Hematopoietic multipotent progenitor cell treated with erythropoietin and hydrocortisone succinate and interleukin-3 and kit ligand, for 8 days (in vitro differentiated cells): Measurements from ENCODE around the gene NELL1.

Source experiments
- DNase-seq: peaks from one replicate; pipeline ENCODE4 v3.0.0-alpha.2; 2015

NELL1 gene

GRCh38 chr11:21612326-21612725 is 942.9 kb downstream of the NELL1 start:
- no peak for DNase-seq

- DNase-seq: no peak
Measured at GRCh38 chr11:21614961-21615360, 945.6 kb downstream of the NELL1 start.

GRCh38 chr11:21615955-21616371 is 946.6 kb downstream of the NELL1 start:
- no peak for DNase-seq

- DNase-seq: no peak
Measured at GRCh38 chr11:21622566-21622965, 953.2 kb downstream of the NELL1 start.

- no peak for DNase-seq
Measured at GRCh38 chr11:21622995-21623394, 953.6 kb downstream of the NELL1 start.
